ENCODE results near the gene C22orf42.
"Not testable (repeated sequence)": the region's sequence is repeated elsewhere in the genome, so short reads cannot be mapped to it uniquely, and the experiment has no call there.

The C22orf42 gene

DNA sequence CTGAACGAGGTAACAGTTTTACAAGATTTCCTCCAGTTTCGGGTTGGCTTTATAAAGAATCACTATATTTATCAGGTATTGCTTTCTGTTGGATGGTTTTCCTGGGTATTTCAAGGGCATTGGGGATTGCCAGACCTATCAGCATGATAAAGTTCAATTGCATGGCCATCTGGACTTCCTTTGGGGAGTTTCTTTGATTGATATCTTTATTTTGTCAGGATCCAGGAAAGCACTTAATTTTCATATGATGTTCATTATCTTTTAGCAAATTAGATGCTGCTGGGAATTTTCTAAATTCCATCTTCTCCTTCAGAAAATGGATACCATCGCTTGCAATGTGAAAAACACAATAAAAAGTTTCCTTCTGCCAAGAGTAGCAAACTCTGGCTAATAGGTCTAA is 24.5 kb upstream of the C22orf42 start:
- DNase-seq: no peak

DNA sequence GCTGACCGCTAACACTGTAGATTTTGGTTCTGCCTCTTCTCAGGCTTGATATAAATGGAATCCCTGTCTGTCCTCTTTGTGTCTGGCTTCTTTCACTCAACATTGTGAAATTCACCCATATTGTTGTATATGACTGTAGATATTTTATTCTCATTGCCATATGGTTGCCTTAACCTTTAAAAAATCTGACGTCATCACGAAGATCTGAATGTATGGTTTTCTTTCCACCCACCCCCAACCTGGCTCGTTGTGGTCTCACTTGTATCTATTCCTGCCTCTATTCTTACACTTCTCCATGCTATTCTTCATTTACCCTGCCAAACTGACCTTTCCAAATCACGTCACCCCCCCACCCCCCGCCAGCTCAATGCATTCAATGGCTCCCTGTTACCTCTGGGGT is 21.9 kb upstream of the C22orf42 start:
- DNase-seq: no peak

DNA sequence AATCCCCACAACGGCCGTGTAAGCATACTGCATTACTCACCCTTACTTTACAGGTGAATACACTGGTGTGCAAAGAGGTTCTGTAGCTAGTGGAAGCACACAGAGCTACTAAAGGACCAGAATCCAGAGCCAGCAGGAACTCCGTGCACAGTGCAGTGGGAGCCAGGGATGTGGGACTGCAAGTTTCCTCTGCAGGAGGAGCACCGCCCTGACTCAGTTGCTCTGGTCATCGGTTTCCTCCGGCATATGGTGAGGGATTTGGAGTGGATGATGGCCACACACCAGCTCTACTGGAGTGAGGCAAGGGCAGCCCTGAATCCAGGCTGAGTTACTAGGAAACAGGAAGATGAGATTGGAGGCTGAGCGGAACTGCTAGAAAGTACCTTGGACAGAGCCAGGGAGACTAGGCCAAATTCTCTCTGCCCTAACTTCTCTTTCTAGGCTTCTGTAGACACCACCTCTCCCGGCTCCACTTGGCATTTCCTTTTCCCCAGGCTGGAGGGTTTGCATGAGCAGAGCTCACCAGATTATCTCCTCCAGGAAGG is 18.2 kb upstream of the C22orf42 start:
- no peak for DNase-seq

DNA sequence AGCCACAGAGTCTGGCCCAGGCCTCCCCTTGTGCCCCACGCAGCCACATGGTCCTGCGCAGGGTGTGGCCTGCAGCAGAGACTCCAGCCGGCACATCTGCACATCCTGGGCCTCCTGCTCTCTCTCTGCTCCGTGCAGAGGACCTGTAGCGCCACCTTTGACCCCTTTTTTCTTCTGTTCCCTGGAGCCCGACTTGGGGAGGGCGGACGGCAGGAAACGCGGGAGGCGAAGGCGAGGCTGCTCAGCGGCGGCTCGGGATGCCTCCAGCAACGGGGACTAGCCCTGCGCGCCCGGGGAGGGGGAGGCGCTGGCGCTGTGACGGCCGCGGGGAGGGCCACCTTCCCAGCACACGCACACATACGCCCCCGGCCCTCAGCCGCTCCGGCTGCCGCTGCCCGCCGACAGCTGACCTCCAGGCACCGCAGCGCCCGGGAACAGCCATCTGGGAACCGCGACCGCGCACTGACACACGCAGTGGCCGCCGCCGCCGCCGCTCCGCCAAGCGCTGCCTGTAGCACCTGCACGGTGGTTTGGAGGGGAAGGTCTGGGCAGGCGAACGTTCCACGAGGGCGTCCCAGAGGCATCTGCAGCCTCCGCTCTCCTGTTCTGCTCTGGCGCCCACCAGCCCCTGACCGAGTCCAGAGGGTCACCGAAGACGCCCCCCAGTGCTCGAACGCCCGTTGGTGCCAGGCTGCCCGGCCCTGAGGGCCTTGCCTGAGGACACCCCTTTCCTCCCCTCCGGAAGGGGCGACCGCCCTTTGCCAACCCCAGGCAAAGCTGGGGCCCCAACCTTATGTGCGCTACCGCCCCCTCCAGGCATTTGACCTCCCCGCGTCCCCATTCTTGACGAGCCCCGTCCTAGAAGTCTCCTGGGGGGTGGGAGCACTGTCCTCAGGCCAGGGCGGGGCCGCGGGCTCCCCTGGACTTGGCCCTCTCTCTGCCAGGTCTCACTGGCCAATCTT is 16.9 kb upstream of the C22orf42 start:
- no peak for DNase-seq

DNA sequence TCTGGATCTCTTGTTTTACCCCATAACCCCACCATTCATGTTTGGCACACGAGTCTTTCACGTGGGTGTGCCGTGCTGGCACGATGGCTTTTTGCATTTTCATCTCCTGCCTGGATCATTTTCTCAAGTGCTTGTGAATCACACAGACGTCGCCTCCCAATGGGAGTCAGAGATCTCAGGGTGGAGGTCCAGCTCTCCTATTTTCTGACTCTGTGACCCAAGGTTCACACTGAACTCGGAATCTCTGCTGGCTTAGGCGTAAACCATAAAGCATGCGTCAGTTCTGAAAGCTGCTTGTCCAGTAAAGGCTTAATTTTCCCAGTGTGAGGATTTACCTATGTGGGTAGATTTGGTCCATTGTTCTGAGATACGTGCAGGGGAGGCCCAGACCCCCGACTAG is 16.0 kb upstream of the C22orf42 start:
- no peak for DNase-seq

DNA sequence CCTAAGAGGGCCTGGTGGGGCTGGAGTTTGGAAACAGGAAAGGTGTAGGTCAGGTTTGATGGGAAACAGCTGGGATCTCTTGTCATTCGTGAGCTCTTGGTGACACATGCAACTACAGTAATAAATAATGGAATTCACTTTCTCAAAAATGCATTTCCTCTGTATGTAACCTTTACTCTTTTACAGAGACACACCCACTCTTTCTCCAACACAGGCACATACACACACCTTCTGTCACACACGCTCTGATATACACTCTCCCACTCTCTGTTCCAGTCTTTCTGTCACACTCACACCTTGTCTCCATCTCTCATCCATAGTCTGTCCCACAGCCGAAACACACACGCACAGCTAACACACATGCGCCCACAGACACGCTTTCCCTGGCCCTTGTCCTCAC is 6.6 kb upstream of the C22orf42 start:
- DNase-seq: no peak

DNA sequence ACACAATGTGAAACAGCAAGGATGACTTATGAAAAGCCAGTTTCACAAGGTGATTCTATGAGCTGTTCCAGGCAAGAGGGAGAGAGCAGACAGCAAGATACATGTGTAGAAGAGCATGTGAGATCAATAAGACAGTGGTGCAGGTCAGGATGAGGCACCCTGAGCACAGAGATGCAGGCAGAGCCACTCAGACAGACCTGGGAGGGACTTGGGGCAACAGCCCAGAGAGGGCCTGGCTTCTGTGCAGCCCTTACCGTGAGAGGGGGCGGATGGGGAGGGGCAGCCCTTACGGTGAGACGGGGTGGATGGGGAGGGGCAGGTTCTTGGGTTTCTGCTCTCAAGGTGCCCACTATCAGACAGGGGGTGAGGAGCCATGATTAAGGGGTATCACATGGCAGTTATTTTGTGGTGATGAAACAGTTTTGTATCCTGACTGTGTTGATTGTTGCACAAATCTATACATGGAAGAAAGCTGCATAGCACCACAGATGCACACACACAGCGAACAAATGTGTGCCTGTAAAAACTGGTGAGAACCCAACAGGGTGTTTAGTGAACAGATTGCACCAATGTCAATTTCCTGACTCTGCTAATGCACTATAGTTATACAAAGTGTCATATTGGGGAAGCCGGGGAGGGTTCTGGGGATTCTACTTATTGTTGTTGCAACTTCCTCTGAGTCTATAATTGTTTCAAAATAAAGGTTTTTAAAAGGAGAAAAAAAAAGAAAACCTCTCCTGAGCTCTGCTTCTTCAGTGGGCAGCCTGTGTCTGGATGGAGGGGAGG is 5.2 kb upstream of the C22orf42 start:
- DNase-seq: no peak

DNA sequence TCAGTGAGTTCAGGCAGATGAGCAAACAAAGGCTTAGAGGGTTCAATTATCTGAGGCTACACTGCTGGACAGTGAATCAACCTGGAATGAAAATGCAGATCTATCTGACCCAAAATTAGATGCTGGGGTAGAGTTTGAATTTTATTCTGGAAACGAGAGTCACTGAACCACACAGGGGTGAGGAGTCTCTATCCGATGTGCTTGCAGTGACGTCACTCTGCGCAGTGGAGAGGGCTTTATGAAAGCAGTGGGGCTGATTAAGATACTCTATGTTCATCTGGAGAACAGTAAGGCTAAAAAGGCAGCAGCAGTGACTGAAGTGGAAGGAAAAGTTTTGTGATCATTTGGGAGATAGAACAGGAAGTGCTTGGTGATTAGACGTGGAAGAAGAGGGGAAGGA is 1.3 kb upstream of the C22orf42 start:
- not testable (repeated sequence) for DNase-seq

DNA sequence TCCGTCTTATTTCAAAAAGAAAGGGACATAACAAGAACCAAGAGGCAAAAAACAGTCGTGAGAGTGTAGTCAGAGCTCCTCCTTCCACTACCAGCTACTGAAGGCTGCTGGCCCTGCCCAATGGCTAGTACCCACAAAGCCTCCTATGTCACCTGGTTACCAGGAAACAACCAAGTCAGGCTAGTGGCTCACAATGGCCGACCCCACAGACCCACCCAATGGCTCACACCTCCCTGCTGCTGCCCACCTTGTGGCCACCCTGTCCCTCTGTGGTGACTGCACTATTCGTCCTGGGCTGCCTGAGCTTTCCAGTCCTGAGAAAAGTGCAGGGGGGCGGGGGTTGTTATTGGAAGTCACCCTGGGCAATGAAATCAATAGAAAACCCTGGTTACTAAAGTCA is 1.5 kb downstream of the C22orf42 start:
- not testable (repeated sequence) for DNase-seq

DNA sequence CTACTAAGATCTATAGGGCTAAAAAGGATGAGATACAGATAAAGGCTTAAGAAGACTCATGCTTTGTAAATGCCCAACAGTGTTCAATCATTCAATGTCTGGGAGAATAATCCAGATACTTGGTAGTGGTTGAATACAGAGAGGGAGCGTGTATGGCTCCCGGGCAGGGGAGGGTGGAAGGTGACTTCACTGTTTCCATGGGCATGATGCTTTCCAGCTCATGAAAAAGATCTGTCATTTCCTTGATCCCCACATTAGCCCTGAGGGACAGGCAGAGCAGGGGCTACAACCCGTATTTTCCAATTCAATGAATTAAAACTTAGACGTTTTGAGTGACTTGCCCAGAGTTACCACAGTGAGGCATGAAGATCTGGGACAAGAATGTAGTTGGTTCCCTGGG is 4.4 kb downstream of the C22orf42 start:
- not testable (repeated sequence) for DNase-seq

DNA sequence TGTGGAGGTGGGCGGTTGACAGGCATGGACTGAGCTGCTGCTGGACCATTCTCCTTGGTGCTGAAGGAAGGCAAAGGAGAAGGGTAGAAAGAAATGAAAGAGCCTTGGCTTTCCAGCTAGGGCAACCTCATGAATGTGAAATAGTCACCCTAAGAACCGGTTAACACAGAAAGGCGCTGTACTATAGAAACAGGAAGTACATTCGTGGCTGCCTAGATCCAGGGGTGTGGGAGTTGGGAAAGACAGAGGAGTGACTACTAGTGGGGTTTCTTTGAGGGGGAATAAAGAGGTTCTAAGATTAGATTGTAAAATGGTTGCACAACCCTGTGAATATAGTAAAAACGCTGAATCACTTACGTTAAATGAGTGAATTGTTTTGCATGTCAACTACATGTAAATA is 7.5 kb downstream of the C22orf42 start:
- not testable (repeated sequence) for DNase-seq

DNA sequence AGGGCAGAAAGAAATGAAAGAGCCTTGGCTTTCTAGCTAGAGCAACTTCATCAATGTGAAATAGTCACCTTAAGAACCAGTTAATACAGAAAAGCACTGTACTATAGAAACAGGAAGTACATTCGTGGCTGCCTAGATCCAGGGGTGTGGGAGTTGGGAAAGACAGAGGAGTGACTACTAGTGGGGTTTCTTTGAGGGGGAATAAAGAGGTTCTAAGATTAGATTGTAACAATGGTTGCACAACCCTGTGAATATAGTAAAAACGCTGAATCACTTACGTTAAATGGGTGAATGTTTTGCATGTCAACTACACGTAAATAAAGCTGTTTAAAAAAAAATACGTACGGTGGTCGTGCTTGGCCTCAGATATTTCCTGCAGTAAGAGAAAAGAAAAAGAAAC is 8.5 kb downstream of the C22orf42 start:
- not testable (repeated sequence) for DNase-seq

DNA sequence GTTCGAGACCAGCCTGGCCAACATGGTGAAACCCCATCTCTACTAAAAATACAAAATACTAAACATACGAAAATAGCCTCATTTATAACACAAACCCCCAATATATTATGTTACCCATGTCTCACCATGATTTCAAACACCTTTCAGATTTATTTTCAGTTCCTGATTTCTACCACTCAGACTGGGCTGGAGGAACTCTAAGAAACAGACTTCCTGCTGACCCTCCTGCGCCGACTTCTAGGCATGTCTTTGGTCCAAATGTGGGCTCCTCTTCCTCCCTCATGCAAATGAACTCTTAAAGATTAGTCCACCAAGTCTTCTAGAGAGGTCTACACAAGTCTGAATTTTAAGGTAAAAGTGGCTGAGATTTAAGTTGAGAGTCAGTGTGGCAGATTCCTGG is 10.7 kb downstream of the C22orf42 start:
- DNase-seq: not testable (repeated sequence)

DNA sequence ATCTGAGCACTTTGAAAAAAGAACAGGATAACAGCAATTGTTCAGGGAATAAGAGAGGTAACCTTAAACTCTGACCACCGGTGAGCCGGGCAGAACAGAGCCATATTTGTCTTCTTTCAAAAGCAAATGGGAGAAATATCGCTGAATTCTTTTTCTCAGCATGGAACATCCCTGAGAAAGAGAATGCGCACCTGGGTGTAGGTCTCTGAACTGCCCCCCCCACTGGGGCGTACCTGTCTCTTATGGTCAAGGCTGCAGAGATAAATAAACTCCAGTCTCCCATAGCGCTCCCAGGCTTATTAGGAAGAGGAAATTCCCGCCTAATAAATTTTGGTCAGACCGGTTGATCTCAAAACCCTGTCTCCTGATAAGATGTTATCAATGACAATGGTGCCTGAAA is 12.0 kb downstream of the C22orf42 start:
- DNase-seq: not testable (repeated sequence)

DNA sequence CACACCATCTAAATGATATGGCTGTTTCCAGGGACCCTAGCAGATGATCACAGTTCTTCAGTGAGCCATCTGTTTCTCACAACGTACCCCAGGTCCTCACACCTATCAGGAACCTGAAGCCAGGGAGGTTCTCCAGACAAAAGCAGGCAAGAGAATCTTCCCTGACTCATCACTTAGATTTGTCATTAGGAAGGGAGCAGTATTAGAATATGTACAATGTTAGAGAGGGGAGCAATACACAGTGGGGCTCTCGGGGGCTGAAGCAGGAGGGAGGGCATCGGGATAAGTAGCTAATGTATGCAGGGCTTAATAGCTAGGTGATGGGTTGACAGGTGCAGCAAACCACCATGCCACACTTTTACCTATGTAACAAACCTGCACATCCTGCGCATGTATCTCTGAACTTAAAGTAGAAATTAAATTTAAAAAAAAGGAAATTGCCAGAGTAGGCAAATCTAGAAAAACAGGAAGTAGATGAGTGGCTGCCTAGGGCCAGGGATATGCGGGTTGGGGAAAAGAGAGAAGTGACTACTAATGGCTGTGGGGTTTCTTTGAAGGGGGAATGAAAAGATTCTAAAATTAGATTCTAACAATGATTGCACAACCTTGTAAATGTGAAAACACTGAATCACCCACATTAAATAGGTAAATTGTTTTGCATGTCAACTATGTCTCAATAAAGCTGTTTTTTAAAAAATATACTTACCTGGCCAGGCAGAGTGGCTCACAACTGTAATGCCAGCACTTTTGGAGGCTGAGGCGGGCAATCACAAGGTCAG is 14.4 kb downstream of the C22orf42 start:
- no peak for DNase-seq

DNA sequence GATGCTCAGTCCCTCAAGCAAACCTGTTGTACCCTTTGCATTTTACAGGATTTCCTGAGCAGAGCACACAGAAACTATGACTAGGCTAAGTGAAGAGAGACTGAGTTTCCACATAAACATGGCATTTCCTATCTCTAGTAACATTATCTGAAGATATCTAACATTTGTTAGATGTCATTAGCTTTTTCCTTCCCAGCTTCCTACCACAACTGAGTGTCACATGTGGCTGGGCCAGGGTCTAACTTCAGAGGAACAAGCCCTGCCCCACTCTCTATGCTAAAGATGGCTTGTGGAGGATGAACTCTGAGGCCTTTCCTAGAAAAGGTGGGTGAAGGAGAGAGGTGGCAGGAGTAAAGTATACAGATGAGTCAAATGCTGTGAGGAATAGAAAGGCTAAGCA is 16.5 kb downstream of the C22orf42 start:
- DNase-seq: no peak

DNA sequence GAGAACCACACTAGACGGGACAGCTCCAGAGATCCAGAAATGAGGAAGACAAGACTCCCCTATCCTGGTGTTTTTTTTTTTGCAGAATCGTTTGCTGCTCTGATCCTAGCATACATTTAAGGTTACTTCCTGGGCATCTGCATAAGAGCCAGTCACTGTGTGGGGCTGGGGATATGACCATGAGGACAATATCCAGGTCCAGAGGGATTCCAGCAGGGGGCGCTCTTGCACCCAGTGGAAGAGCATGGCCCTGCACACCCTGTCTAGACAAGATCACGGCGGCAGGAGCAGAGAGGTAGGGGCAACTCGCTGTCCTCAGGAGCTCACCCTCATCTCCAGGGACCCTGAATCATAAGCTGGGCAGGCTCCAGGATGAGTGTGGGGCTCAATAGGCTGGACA is 18.4 kb downstream of the C22orf42 start:
- not testable (repeated sequence) for DNase-seq

DNA sequence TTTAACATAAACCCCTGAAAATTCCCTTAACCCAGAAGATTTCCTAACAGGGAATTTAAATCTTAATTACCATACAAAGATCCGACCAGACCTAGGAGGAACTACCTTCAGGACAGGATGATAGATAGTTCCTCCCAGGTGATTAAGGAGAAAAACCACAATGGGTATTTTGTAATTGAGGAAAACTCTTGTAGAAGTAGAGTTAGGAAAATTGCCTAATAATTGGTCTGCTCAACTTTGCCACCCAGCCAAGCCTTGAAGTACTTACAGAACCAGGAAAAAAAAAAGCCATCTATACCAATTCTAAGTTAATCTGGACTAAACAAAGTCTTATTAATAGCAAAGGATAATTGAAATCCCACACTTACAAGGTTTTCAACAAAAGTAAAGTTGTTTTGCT is 20.5 kb downstream of the C22orf42 start:
- not testable (repeated sequence) for DNase-seq

DNA sequence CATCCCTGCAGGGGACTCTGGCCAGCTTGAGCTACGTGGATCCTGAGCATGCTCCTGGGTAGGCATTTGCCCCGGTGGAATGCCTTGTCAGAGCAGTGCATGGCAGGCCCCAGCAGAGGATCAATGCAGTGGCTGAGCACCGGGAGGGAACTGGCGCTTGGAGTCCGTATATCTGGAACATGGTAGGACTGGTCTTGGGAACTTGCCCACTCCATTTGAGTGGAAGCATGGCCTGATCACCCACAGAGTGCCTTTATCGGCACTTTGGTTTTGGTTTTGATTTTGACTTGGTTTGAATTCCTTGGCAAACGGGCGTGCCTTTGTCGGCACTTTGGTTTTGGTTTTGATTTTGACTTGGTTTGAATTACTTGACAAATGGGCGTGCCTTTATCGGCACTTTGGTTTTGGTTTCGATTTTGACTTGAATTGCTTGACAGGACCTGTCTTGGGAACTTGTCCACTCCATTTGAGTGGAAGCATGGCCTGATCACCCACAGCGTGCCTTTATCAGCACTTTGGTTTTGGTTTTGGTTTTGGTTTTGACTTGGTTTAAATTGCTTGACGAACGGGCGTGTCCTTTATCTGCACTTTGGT is 21.3 kb downstream of the C22orf42 start:
- DNase-seq: not testable (repeated sequence)

DNA sequence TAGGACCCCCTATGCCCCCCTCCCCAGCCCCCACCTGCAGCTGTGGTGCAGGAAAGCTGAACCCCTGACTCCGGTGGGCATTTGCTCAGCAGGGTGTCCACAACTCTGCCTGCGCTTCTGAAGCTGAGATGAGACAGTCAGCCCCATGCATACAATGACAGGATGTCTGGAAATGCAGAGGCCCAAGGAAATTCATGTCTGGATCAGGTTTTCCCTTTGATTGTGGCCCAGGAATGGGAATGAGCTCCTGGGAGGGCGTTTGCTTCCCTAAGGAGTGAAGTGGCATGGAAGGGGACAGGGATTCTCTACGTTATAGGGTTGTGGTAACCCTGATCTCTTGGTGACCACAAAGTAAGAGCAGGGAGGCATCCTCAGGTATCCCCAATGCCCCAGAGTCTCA is 22.2 kb downstream of the C22orf42 start:
- DNase-seq: not testable (repeated sequence)

DNA sequence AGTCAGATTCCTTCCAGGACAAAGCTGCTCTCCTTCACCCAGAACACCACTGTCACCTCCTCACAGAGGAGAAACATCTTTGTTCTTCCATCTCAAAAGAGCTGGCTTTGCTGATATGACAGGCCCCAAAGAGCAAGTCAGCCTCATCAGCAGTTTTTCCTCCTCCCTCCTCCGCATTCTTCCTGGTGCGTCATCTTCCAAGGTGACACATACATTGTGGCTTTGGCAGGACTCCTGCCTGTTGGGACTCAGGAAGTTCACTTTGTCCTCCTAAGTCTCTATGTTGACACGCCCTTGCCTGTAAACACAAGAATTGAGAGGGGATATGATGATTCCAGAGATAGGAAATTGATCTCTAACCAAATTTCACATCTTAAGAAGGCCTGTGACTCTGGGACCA is 23.1 kb downstream of the C22orf42 start:
- DNase-seq: not testable (repeated sequence)

DNA sequence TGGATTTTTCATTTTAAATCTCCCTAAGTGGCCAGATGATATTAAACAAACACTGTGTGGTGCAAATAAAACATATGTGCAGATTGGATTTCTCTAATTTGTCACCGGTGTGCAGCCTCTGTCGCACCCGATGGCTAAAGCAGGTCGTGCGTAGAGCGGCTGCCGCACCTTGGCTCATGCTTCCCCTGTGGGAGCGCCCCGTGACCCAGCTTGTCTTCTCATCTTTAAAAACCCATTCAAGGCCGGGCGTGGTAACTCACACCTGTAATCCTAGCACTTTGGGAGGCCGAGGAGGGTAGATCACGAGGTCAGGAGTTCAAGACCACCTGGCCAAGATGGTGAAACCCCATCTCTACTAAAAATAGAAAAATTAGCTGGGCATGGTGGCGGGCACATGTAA is 24.3 kb downstream of the C22orf42 start:
- not testable (repeated sequence) for DNase-seq

Measured in NCI-H1417 treated with DMSO at 0.1 percent for 48 hours (cell line).